Ectodermal cell (in vitro differentiated cells): ENCODE data around the gene PHF12.
A peak's percentile ranks its signal among the peaks of the same experiment; 100 is the strongest.

Experiments
- H3K27ac ChIP-seq: 2 replicates; pipeline ENCODE4 v1.7.0; 2013; ENCODE audit warnings: mild to moderate bottlenecking, low read depth, low read length; ENCODE audit not compliant: insufficient read depth, poor library complexity, severe bottlenecking
- H3K27me3 ChIP-seq: 2 replicates; pipeline ENCODE4 v1.7.0; 2013; ENCODE audit warnings: mild to moderate bottlenecking, low read length; ENCODE audit not compliant: insufficient read depth, control insufficient read depth, poor library complexity, severe bottlenecking
- H3K36me3 ChIP-seq: one replicate; pipeline ENCODE4 v1.7.0; 2013; ENCODE audit warnings: low read length; ENCODE audit not compliant: control insufficient read depth, insufficient read depth
- H3K4me1 ChIP-seq: one replicate; pipeline ENCODE4 v1.7.0; 2013; ENCODE audit warnings: low read length; ENCODE audit not compliant: control insufficient read depth, insufficient read depth
- H3K4me3 ChIP-seq: 2 replicates; pipeline ENCODE4 v1.7.0; 2013; ENCODE audit warnings: low read depth, low read length, control low read depth; ENCODE audit not compliant: insufficient read depth
- H3K9me3 ChIP-seq: 2 replicates; pipeline ENCODE4 v1.7.0; 2013; ENCODE audit warnings: mild to moderate bottlenecking, low read length, moderate library complexity; ENCODE audit not compliant: control insufficient read depth
- WGBS, 2 experiments: methylation state at CpG; one replicate each; pipeline ENCODE4 v1.1.7; 2013; ENCODE audit warnings: missing lambda C conversion rate in 2 of 2; 5-methylcytosine and 5-hydroxymethylcytosine counted together

PHF12 gene

GRCh38 chr17:28946239-28946638 lies 5.1 kb downstream of the PHF12 start:
- 92 to 93% methylated on average over 4 of the region's 4 CpGs for WGBS, 2 experiments
- peaks cover 15% of the 10 kb centered on the region for H3K4me1 ChIP-seq
- H3K9me3 ChIP-seq = no peaks in the 10 kb centered on the region
- no peaks in the 10 kb centered on the region for H3K36me3 ChIP-seq
- H3K27ac ChIP-seq = no peak overlapping the region
- H3K4me3 ChIP-seq = no peak overlapping the region
- no peaks in the 10 kb centered on the region for H3K27me3 ChIP-seq

GRCh38 chr17:28944862-28945741 lies 6.2 kb downstream of the PHF12 start:
- peaks cover 26% of the 10 kb centered on the region for H3K4me1 ChIP-seq
- WGBS, 2 experiments = 94% methylated on average over 8 of the region's 8 CpGs
- no peak overlapping the region for H3K4me3 ChIP-seq
- no peaks in the 10 kb centered on the region for H3K27me3 ChIP-seq
- H3K9me3 ChIP-seq = no peaks in the 10 kb centered on the region
- no peak overlapping the region for H3K27ac ChIP-seq
- H3K36me3 ChIP-seq = no peaks in the 10 kb centered on the region

- WGBS, 2 experiments = 95 to 98% methylated on average over 3 of the region's 4 CpGs
Measured at GRCh38 chr17:28944343-28944742, 7.0 kb downstream of the PHF12 start.

GRCh38 chr17:28942925-28943324 lies 8.4 kb downstream of the PHF12 start:
- Histone ChIP-seq H3K27ac (no peak overlapping the region), H3K9me3 (no peaks in the 10 kb centered on the region), H3K36me3 (no peaks in the 10 kb centered on the region), H3K4me3 (no peak overlapping the region), H3K27me3 (no peaks in the 10 kb centered on the region), H3K4me1 (peaks cover 36% of the 10 kb centered on the region)
- WGBS, 2 experiments = 93 to 97% methylated on average over 2 of the region's 2 CpGs

More at GRCh38 chr17:28944343-28944742, 7.0 kb downstream of the PHF12 start:
- no peaks in the 10 kb centered on the region for H3K36me3 ChIP-seq
- no peaks in the 10 kb centered on the region for H3K9me3 ChIP-seq
- H3K27me3 ChIP-seq = no peaks in the 10 kb centered on the region
- H3K4me3 ChIP-seq = no peak overlapping the region
- H3K4me1 ChIP-seq = peaks cover 34% of the 10 kb centered on the region
- no peak overlapping the region for H3K27ac ChIP-seq

GRCh38 chr17:28941251-28941650 lies 10.1 kb downstream of the PHF12 start:
- WGBS, 2 experiments = no CpG with 5 or more reads among the region's 1 CpG
- H3K9me3 ChIP-seq = no peaks in the 10 kb centered on the region
- H3K4me3 ChIP-seq = no peak overlapping the region
- H3K36me3 ChIP-seq = no peaks in the 10 kb centered on the region
- no peaks in the 10 kb centered on the region for H3K27me3 ChIP-seq
- no peak overlapping the region for H3K27ac ChIP-seq
- peaks cover 47% of the 10 kb centered on the region for H3K4me1 ChIP-seq

- no peaks in the 10 kb centered on the region for H3K36me3 ChIP-seq
- no peak overlapping the region for H3K4me3 ChIP-seq
- peak overlapping the region; percentile 52 for H3K27ac ChIP-seq
- H3K4me1 ChIP-seq = peaks cover 53% of the 10 kb centered on the region
- no peaks in the 10 kb centered on the region for H3K27me3 ChIP-seq
- 29 to 41% methylated on average over 3 of the region's 3 CpGs for WGBS, 2 experiments
- H3K9me3 ChIP-seq = no peaks in the 10 kb centered on the region
Measured at GRCh38 chr17:28940675-28941074, 10.6 kb downstream of the PHF12 start.

- Histone ChIP-seq H3K9me3 (no peaks in the 10 kb centered on the region), H3K36me3 (no peaks in the 10 kb centered on the region), H3K27ac (peak overlapping the region; percentile 52), H3K4me3 (no peak overlapping the region), H3K4me1 (peaks cover 54% of the 10 kb centered on the region), H3K27me3 (no peaks in the 10 kb centered on the region)
- WGBS, 2 experiments = 83 to 88% methylated on average over 3 of the region's 3 CpGs
Measured at GRCh38 chr17:28940142-28940541, 11.2 kb downstream of the PHF12 start.

- H3K36me3 ChIP-seq = no peaks in the 10 kb centered on the region
- no peaks in the 10 kb centered on the region for H3K27me3 ChIP-seq
- no peak overlapping the region for H3K4me3 ChIP-seq
- H3K4me1 ChIP-seq = peaks cover 54% of the 10 kb centered on the region
- no peaks in the 10 kb centered on the region for H3K9me3 ChIP-seq
- no peak overlapping the region for H3K27ac ChIP-seq
Measured at GRCh38 chr17:28938552-28938951, 12.8 kb downstream of the PHF12 start.

- H3K9me3 ChIP-seq = no peaks in the 10 kb centered on the region
- no peaks in the 10 kb centered on the region for H3K36me3 ChIP-seq
- H3K27me3 ChIP-seq = no peaks in the 10 kb centered on the region
- 76 to 88% methylated on average over 5 of the region's 5 CpGs for WGBS, 2 experiments
- peaks cover 54% of the 10 kb centered on the region for H3K4me1 ChIP-seq
- H3K27ac ChIP-seq = peak overlapping the region; percentile 50
- no peak overlapping the region for H3K4me3 ChIP-seq
Measured at GRCh38 chr17:28937044-28937729, 14.1 kb downstream of the PHF12 start.

GRCh38 chr17:28935744-28936460 lies 15.4 kb downstream of the PHF12 start:
- Histone ChIP-seq H3K27me3 (no peaks in the 10 kb centered on the region), H3K27ac (no peak overlapping the region), H3K4me1 (peaks cover 46% of the 10 kb centered on the region), H3K36me3 (no peaks in the 10 kb centered on the region), H3K4me3 (no peak overlapping the region), H3K9me3 (no peaks in the 10 kb centered on the region)
- 87 to 93% methylated on average over 7 to 8 of the region's 8 CpGs for WGBS, 2 experiments
